OCI-LY1 (cell line): ENCODE measurements around the gene PNLDC1.

Experiments used
- H2AFZ ChIP-seq: fragments of 200-600 bp; sonication (generic), shearing (Covaris generic); 2 replicates; pipeline ENCODE4 v1.6.0; 2014; ENCODE audit warnings: antibody characterized with exemption, mild to moderate bottlenecking, low read length
- H3F3A ChIP-seq: fragments of 200-600 bp; sonication (generic), shearing (Covaris generic); 2 replicates; pipeline ENCODE4 v1.6.0; 2014; ENCODE audit warnings: mild to moderate bottlenecking, antibody characterized with exemption, low read length, moderate library complexity; ENCODE audit not compliant: insufficient read depth
- H3K27ac ChIP-seq: fragments of 200-600 bp; sonication (generic); 2 replicates; pipeline ENCODE4 v1.5.1; 2014; ENCODE audit warnings: low read length, mixed run types, mild to moderate bottlenecking, low read depth; ENCODE audit not compliant: poor library complexity, severe bottlenecking
- H3K27me3 ChIP-seq: fragments of 200-600 bp; sonication (generic); 2 replicates; pipeline ENCODE4 v1.6.0; 2014; ENCODE audit warnings: antibody characterized with exemption, mild to moderate bottlenecking, low read length, moderate library complexity; ENCODE audit not compliant: insufficient read depth
- H3K36me3 ChIP-seq: fragments of 200-600 bp; sonication (generic); 2 replicates; pipeline ENCODE4 v1.6.1; 2014; ENCODE audit warnings: mild to moderate bottlenecking, antibody characterized with exemption, low read length, moderate library complexity, mixed read lengths; ENCODE audit not compliant: insufficient read depth
- H3K4me1 ChIP-seq: fragments of 200-600 bp; sonication (generic); 2 replicates; pipeline ENCODE4 v1.5.1; 2014; ENCODE audit warnings: mild to moderate bottlenecking, low read length, moderate library complexity; ENCODE audit not compliant: insufficient read depth, severe bottlenecking
- H3K4me2 ChIP-seq: fragments of 200-600 bp; sonication (generic), shearing (Covaris generic); 2 replicates; pipeline ENCODE4 v1.6.1; 2014; ENCODE audit warnings: low read length
- H3K4me3 ChIP-seq: fragments of 200-600 bp; sonication (generic); 2 replicates; pipeline ENCODE4 v1.5.1; 2014; ENCODE audit warnings: low read length, low read depth, mild to moderate bottlenecking, mixed read lengths; ENCODE audit not compliant: poor library complexity, severe bottlenecking
- H3K79me2 ChIP-seq: fragments of 200-600 bp; shearing (Covaris generic); 2 replicates; pipeline ENCODE4 v1.6.1; 2016; ENCODE audit warnings: mixed run types, low read length, mixed read lengths; ENCODE audit not compliant: insufficient read depth
- H3K9ac ChIP-seq: fragments of 200-600 bp; sonication (generic), shearing (Covaris generic); 2 replicates; pipeline ENCODE4 v1.6.1; 2014; ENCODE audit warnings: mild to moderate bottlenecking, low read length, mixed read lengths
- H3K9me2 ChIP-seq: fragments of 200-600 bp; sonication (generic), shearing (Covaris generic); 2 replicates; pipeline ENCODE4 v1.6.1; 2014; ENCODE audit warnings: low read depth, mild to moderate bottlenecking, low read length, mixed read lengths
- H3K9me3 ChIP-seq: fragments of 200-600 bp; shearing (Covaris generic); 2 replicates; pipeline ENCODE4 v1.6.1; 2014; ENCODE audit warnings: low read length, mixed read lengths
- H4K20me1 ChIP-seq: fragments of 200-600 bp; sonication (generic), shearing (Covaris generic); 2 replicates; pipeline ENCODE4 v1.6.0; 2016; ENCODE audit warnings: mild to moderate bottlenecking, low read length; ENCODE audit not compliant: insufficient read depth
- EZH2 ChIP-seq: fragments of 200-600 bp; sonication (generic), shearing (Covaris generic); IDR thresholded peaks from 2 replicates; pipeline ENCODE4 v1.8.0; 2017; ENCODE audit warnings: borderline replicate concordance, mixed run types, mild to moderate bottlenecking, antibody characterized with exemption, low read length, moderate library complexity, mixed read lengths
- TF ChIP-seq, protein P1 (sequence below): fragments of 200-600 bp; sonication (generic), shearing (Covaris generic); IDR thresholded peaks from 2 replicates; pipeline ENCODE4 v1.5.1; 2017; ENCODE audit warnings: mild to moderate bottlenecking, antibody characterized with exemption, low read length, moderate library complexity, mixed read lengths

PNLDC1 gene

GRCh38 chr6:159758031-159759001 lies 41.8 kb upstream of the PNLDC1 start:
- no peak overlapping the region for H3K27ac ChIP-seq
- H3K79me2 ChIP-seq = no peaks in the 10 kb centered on the region
- TF ChIP-seq, protein P1, sequence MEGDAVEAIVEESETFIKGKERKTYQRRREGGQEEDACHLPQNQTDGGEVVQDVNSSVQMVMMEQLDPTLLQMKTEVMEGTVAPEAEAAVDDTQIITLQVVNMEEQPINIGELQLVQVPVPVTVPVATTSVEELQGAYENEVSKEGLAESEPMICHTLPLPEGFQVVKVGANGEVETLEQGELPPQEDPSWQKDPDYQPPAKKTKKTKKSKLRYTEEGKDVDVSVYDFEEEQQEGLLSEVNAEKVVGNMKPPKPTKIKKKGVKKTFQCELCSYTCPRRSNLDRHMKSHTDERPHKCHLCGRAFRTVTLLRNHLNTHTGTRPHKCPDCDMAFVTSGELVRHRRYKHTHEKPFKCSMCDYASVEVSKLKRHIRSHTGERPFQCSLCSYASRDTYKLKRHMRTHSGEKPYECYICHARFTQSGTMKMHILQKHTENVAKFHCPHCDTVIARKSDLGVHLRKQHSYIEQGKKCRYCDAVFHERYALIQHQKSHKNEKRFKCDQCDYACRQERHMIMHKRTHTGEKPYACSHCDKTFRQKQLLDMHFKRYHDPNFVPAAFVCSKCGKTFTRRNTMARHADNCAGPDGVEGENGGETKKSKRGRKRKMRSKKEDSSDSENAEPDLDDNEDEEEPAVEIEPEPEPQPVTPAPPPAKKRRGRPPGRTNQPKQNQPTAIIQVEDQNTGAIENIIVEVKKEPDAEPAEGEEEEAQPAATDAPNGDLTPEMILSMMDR = no peak
- no peak for TF ChIP-seq EZH2
- H3K36me3 ChIP-seq = peaks cover 59% of the 10 kb centered on the region
- H2AFZ ChIP-seq = no peak overlapping the region
- no peaks in the 10 kb centered on the region for H3K27me3 ChIP-seq
- no peaks in the 10 kb centered on the region for H4K20me1 ChIP-seq
- no peaks in the 10 kb centered on the region for H3K9me2 ChIP-seq
- H3F3A ChIP-seq = peaks cover 5% of the 10 kb centered on the region; the same call in 1 of the 2 replicates
- no peaks in the 10 kb centered on the region for H3K9me3 ChIP-seq
- H3K4me1 ChIP-seq = peaks cover 23% of the 10 kb centered on the region
- no peak overlapping the region for H3K4me3 ChIP-seq
- no peak overlapping the region for H3K9ac ChIP-seq
- no peak overlapping the region for H3K4me2 ChIP-seq

DNA sequence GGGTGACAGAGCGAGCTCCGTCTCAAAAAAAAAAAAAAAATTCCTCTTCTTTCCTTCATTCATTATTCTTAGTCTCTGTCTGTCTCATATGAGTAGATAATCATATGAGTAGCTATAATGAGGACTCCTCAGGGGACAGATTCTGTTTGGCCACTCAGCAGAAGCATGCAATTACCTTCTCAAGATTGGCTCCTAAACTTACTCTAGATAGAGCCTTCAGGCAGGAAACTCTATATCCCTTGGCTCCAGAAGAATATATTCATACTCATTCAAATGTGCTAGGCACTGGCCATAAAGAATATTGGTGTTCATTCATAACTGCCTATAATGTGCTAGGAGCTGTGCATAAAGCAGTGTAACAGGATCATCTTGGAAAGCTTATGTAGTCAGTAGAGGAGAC lies 40.4 kb upstream of the PNLDC1 start:
- H3K9me3 ChIP-seq = no peaks in the 10 kb centered on the region
- H3K36me3 ChIP-seq = peaks cover 56% of the 10 kb centered on the region
- no peaks in the 10 kb centered on the region for H3K9me2 ChIP-seq
- H3K79me2 ChIP-seq = no peaks in the 10 kb centered on the region
- no peak overlapping the region for H3K4me3 ChIP-seq
- peaks cover 24% of the 10 kb centered on the region for H3K4me1 ChIP-seq
- no peak overlapping the region for H3K9ac ChIP-seq
- no peak overlapping the region for H2AFZ ChIP-seq
- no peak overlapping the region for H3K4me2 ChIP-seq
- TF ChIP-seq, protein P1 = no peak
- no peak for TF ChIP-seq EZH2
- peaks cover 5% of the 10 kb centered on the region; the same call in 1 of the 2 replicates for H3F3A ChIP-seq
- H3K27me3 ChIP-seq = no peaks in the 10 kb centered on the region
- no peaks in the 10 kb centered on the region for H4K20me1 ChIP-seq
- peak overlapping the region; percentile 38 for H3K27ac ChIP-seq

DNA sequence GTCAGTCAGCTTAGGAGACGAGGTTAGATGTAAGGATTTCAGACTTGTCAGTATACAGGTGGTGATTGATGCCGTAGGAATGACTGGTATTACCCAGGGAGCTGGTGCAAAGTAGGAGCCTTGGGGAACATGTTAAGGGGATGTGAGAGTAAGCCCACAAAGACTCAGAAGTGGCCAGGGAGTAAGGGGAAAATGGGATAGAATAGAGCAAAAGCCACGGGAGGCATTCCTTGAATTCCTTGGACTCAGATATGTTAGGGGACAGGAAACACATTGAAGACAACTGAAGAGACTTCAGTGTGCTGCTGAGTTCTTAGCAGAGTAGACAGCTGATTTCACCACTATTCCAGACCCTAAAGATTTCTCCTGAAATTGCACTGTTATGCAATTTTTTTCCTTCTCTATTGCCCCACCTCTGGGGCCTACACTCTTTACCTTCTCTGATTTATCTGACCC lies 39.4 kb upstream of the PNLDC1 start:
- Histone ChIP-seq H3K4me3 (peak overlapping the region; percentile 80), H3F3A (peaks cover 5% of the 10 kb centered on the region; the same call in 1 of the 2 replicates), H3K36me3 (peaks cover 56% of the 10 kb centered on the region), H3K9ac (peak overlapping the region; percentile 91; the same call in 1 of the 2 replicates), H3K27me3 (no peaks in the 10 kb centered on the region), H4K20me1 (no peaks in the 10 kb centered on the region), H3K4me1 (peaks cover 24% of the 10 kb centered on the region), H3K27ac (peak overlapping the region; percentile 82), H3K79me2 (no peaks in the 10 kb centered on the region), H3K4me2 (peak overlapping the region; percentile 89), H3K9me2 (no peaks in the 10 kb centered on the region), H2AFZ (no peak overlapping the region), H3K9me3 (no peaks in the 10 kb centered on the region)
- TF ChIP-seq, protein P1 = no peak
- no peak for TF ChIP-seq EZH2
